Prostate gland (tissue), 2 donors: Measurements from ENCODE around the gene RAP1GDS1. TPM values are rescaled to one million over a fixed set of nuclear protein-coding genes. Genes with fewer than 3 reads are reported as not detected.

ENCODE experiments used
- DNase-seq: peaks from one replicate; pipeline ENCODE4 v3.0.0-alpha.2; 2019; ENCODE audit warnings: low spot score
- H3K27ac ChIP-seq, 2 donors: fragments of 200-600 bp; sonication (generic); 2 replicates each; pipeline ENCODE4 v1.5.1; 2017 to 2019
- H3K27me3 ChIP-seq: fragments of 200-600 bp; sonication (generic); replicated peaks from 2 replicates; pipeline ENCODE4 v1.5.1; 2019; ENCODE audit not compliant: insufficient read depth
- H3K36me3 ChIP-seq, 2 donors: fragments of 200-600 bp; sonication (generic); 1 replicate in 1 of 2; 2 replicates in 1 of 2; pipeline versions ENCODE4 v1.5.1 to v1.8.1; 2017 to 2019
- H3K4me1 ChIP-seq: fragments of 200-600 bp; sonication (generic); replicated peaks from 2 replicates; pipeline ENCODE4 v1.5.1; 2019
- H3K4me3 ChIP-seq, 2 donors: fragments of 200-600 bp; sonication (generic); 2 replicates each; pipeline ENCODE4 v1.5.1; 2017 to 2019
- H3K9me3 ChIP-seq: fragments of 200-600 bp; sonication (generic); 2 replicates; pipeline ENCODE4 v1.5.1; 2017
- CTCF ChIP-seq, 4 experiments: fragments of 200-600 bp in 2 of 4; fragments of 450-650 bp in 2 of 4; sonication (generic) in 2 of 4; IDR thresholded peaks; 1 replicate in 3 of 4; 2 replicates in 1 of 4; pipeline ENCODE4 v1.5.1; 2016 to 2019; ENCODE audit warnings: antibody characterized with exemption in 4 of 4, mild to moderate bottlenecking in 2 of 4, moderate library complexity in 2 of 4
- POLR2A ChIP-seq: fragments of 450-650 bp; IDR thresholded peaks from one replicate; pipeline ENCODE4 v1.6.1; 2016; ENCODE audit warnings: antibody characterized with exemption, mild to moderate bottlenecking
- POLR2AphosphoS5 ChIP-seq: sonication (generic); formaldehyde crosslinking; IDR thresholded peaks from one replicate; pipeline ENCODE4 v1.6.1; 2017; ENCODE audit warnings: antibody characterized with exemption
- WGBS: methylation state at CpG from one replicate; pipeline ENCODE4 v1.1.5; 2018; 5-methylcytosine and 5-hydroxymethylcytosine counted together
- intact Hi-C: fragments of 100-400 bp; cut with DNase I; formaldehyde crosslinking; loops from one replicate; pipeline ENCODE4 v1.14.2; 2022
- total RNA-seq, 2 donors: library from RNA; depleted of rRNA; stranded (reverse); fragments of >200 nt; gene quantifications; one replicate each; pipeline ENCODE4 v1.1.0, GENCODE V29; 2016

The RAP1GDS1 gene
- total RNA-seq, 2 donors from 2014 or later: 16.5 to 34.5 TPM

GRCh38 chr4:98462487-98462886, 201.3 kb downstream of the RAP1GDS1 start:
- no peak overlapping the region for H3K27ac ChIP-seq
- no peak for DNase-seq
- no peak for TF ChIP-seq CTCF (IDR thresholded peaks at IDR 0.05)
- TF ChIP-seq POLR2AphosphoS5: no peak
- TF ChIP-seq POLR2A: no peak
- intact Hi-C loops: loop anchor here (10.0 kb wide), 1 partner anchor 592 kb away; no protein-coding TSS in a partner anchor
- no peaks in the 10 kb centered on the region for H3K9me3 ChIP-seq
- no peaks in the 10 kb centered on the region for H3K4me1 ChIP-seq
- no peaks in the 10 kb centered on the region for H3K27me3 ChIP-seq
- no peaks in the 10 kb centered on the region for H3K36me3 ChIP-seq
- H3K4me3 ChIP-seq: no peak overlapping the region

- no peak overlapping the region for H3K27ac ChIP-seq
- no peaks in the 10 kb centered on the region for H3K4me1 ChIP-seq
- WGBS: 49% methylated on average over 8 of the region's 8 CpGs
- intact Hi-C loops: loop anchor here (2.0 to 10.0 kb wide), 2 partner anchors 192 to 588 kb away; partner anchors contain the start of gene TSPAN5
- TF ChIP-seq POLR2A (no peak), CTCF (IDR thresholded peaks at IDR 0.05) (no peak), POLR2AphosphoS5 (no peak)
- no peaks in the 10 kb centered on the region for H3K9me3 ChIP-seq
- no peaks in the 10 kb centered on the region for H3K36me3 ChIP-seq
- no peaks in the 10 kb centered on the region for H3K27me3 ChIP-seq
- no peak overlapping the region for H3K4me3 ChIP-seq
- no peak for DNase-seq
These were observed 205.8 kb downstream of the RAP1GDS1 start for GRCh38 chr4:98466868-98467599.

- WGBS: under 1% methylated on average over 20 of the region's 20 CpGs
- Histone ChIP-seq H3K27me3 (no peaks in the 10 kb centered on the region), H3K27ac (no peak overlapping the region), H3K36me3 (no peaks in the 10 kb centered on the region), H3K4me3 (peak overlapping the region; percentile 14 to 24), H3K4me1 (no peaks in the 10 kb centered on the region), H3K9me3 (no peaks in the 10 kb centered on the region)
- intact Hi-C loops: loop anchor here (2.0 to 10.0 kb wide), 2 partner anchors 191 to 587 kb away; partner anchors contain the start of gene TSPAN5
- DNase-seq: peak; percentile 75
- TF ChIP-seq POLR2AphosphoS5 (peak; percentile 70), POLR2A (no peak), CTCF (IDR thresholded peaks at IDR 0.05) (peak; percentile 61 to 77 (median 76))
These were observed 206.5 kb downstream of the RAP1GDS1 start for GRCh38 chr4:98467627-98468072.

GRCh38 chr4:98468709-98469108, 207.5 kb downstream of the RAP1GDS1 start:
- no peaks in the 10 kb centered on the region for H3K36me3 ChIP-seq
- TF ChIP-seq CTCF (IDR thresholded peaks at IDR 0.05): no peak
- intact Hi-C loops: loop anchor here (10.0 kb wide), 1 partner anchor 586 kb away; no protein-coding TSS in a partner anchor
- H3K27me3 ChIP-seq: no peaks in the 10 kb centered on the region
- DNase-seq: no peak
- WGBS: 19% methylated on average over 6 of the region's 6 CpGs
- H3K4me1 ChIP-seq: no peaks in the 10 kb centered on the region
- no peaks in the 10 kb centered on the region for H3K9me3 ChIP-seq
- H3K4me3 ChIP-seq: no peak overlapping the region
- H3K27ac ChIP-seq: no peak overlapping the region

GRCh38 chr4:98469771-98470170, 208.6 kb downstream of the RAP1GDS1 start:
- Histone ChIP-seq H3K9me3 (no peaks in the 10 kb centered on the region), H3K4me1 (no peaks in the 10 kb centered on the region), H3K4me3 (no peak overlapping the region), H3K27me3 (no peaks in the 10 kb centered on the region), H3K36me3 (no peaks in the 10 kb centered on the region), H3K27ac (no peak overlapping the region)
- DNase-seq: no peak
- TF ChIP-seq POLR2A: no peak
- no peak for TF ChIP-seq POLR2AphosphoS5
- no peak for TF ChIP-seq CTCF (IDR thresholded peaks at IDR 0.05)
- intact Hi-C loops: loop anchor here (5.0 to 10.0 kb wide), 2 partner anchors 458 to 585 kb away; partner anchors contain the start of gene EIF4E
- 68% methylated on average over 2 of the region's 2 CpGs for WGBS
